GM13977 (cell line): Measurements from ENCODE around the gene HBG2.
A peak's percentile ranks its signal among the peaks of the same experiment; 100 is the strongest.

Source experiments
- DNase-seq: peaks from one replicate; pipeline ENCODE4 v3.0.0; 2012; ENCODE audit warnings: low spot score
- in situ Hi-C: fragments of 300-500 bp; cut with MboI; formaldehyde crosslinking; loops from one replicate; pipeline ENCODE4 v1.12.0; 2022; ENCODE audit warnings: low sequenced_read_pairs, low pct_unique_long_range_greater_than_20kb, mixed read lengths, inconsistent platforms; ENCODE audit not compliant: unreplicated experiment
- TF ChIP-seq, protein P1 (sequence below): IDR thresholded peaks from 2 replicates; pipeline ENCODE4 v1.5.1; 2012; ENCODE audit warnings: mild to moderate bottlenecking, control low read depth; ENCODE audit not compliant: insufficient read depth; ENCODE audit errors: extremely low read depth, missing control alignments

Gene HBG2

DNA sequence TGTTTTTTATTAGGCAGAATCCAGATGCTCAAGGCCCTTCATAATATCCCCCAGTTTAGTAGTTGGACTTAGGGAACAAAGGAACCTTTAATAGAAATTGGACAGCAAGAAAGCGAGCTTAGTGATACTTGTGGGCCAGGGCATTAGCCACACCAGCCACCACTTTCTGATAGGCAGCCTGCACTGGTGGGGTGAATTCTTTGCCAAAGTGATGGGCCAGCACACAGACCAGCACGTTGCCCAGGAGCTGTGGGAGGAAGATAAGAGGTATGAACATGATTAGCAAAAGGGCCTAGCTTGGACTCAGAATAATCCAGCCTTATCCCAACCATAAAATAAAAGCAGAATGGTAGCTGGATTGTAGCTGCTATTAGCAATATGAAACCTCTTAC lies 29.1 kb downstream of the HBG2 start:
- in situ Hi-C loops, result no loop called here
- TF ChIP-seq, protein P1, sequence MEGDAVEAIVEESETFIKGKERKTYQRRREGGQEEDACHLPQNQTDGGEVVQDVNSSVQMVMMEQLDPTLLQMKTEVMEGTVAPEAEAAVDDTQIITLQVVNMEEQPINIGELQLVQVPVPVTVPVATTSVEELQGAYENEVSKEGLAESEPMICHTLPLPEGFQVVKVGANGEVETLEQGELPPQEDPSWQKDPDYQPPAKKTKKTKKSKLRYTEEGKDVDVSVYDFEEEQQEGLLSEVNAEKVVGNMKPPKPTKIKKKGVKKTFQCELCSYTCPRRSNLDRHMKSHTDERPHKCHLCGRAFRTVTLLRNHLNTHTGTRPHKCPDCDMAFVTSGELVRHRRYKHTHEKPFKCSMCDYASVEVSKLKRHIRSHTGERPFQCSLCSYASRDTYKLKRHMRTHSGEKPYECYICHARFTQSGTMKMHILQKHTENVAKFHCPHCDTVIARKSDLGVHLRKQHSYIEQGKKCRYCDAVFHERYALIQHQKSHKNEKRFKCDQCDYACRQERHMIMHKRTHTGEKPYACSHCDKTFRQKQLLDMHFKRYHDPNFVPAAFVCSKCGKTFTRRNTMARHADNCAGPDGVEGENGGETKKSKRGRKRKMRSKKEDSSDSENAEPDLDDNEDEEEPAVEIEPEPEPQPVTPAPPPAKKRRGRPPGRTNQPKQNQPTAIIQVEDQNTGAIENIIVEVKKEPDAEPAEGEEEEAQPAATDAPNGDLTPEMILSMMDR, result no peak
- no peak for DNase-seq

DNA sequence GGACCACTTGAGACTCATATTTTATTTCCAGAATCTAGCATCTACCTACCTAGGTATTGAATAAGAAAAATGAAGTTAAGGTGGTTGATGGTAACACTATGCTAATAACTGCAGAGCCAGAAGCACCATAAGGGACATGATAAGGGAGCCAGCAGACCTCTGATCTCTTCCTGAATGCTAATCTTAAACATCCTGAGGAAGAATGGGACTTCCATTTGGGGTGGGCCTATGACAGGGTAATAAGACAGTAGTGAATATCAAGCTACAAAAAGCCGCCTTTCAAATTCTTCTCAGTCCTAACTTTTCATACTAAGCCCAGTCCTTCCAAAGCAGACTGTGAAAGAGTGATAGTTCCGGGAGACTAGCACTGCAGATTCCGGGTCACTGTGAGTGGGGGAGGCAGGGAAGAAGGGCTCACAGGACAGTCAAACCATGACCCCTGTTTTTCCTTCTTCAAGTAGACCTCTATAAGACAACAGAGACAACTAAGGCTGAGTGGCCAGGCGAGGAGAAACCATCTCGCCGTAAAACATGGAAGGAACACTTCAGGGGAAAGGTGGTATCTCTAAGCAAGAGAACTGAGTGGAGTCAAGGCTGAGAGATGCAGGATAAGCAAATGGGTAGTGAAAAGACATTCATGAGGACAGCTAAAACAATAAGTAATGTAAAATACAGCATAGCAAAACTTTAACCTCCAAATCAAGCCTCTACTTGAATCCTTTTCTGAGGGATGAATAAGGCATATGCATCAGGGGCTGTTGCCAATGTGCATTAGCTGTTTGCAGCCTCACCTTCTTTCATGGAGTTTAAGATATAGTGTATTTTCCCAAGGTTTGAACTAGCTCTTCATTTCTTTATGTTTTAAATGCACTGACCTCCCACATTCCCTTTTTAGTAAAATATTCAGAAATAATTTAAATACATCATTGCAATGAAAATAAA lies 29.8 kb downstream of the HBG2 start:
- in situ Hi-C loops, result no loop called here
- DNase-seq, result no peak
- TF ChIP-seq, protein P1, result no peak

DNA sequence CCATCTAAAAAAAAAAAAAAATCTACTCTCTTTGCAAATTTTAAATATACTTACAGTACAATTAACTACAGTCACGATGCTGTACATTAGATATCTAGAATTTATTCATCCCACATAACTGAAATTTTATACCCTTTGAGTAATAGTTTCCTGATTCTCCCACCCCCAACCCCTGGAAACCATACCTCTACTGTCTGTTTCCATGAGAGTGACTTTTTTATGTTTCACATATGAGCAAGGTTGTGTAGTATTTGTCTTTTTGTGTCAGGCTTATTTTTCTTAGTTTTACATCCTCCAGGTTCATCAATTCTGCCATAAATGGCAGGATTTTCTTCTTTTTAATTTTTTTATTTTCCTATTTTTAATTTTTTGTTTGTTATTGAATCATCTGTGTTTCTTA lies 30.9 kb downstream of the HBG2 start:
- DNase-seq, result no peak
- TF ChIP-seq, protein P1, result no peak
- in situ Hi-C loops, result no loop called here

DNA sequence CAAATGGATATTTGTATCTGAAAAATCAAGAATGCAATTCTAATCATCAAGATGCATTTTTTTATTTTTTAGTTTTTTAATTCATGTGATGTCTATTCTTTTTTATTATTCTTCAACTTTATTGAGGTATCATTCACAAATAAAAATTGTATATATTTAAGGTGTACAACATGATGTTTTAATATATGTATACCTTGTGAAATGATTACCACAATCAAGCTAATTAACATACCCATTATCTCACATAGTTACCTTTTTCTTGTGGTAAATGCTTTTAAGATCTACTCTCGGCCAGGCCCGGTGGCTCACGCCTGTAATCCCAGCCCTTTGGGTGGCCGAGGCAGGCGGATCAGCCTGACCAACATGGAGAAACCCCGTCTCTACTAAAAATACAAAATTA lies 31.4 kb downstream of the HBG2 start:
- DNase-seq, result no peak
- TF ChIP-seq, protein P1, result no peak
- in situ Hi-C loops, result no loop called here

DNA sequence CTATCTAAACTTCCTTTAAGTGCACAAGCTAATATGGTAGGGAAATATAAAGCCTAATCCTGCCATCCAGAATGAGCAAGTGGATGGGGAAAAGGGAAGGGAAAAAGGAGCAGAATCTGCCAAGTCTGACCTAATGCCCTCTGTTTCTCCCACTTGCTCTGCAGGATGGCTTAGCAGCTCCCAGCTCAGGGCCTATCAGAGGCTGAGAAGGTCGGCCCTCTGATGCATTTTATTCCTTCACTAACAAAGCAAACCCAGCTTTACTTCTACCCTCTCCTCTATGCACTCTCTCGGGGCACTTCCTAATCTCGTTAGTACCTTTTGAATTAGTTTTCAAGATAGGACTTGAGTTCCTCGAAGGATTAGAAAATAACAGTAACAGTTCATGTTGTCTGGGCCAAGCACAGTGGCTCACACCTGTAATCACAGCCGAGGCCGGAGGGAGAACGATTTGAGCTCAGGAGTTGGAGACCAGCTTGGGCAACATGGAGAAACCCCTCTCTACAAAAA lies 44.1 kb downstream of the HBG2 start:
- in situ Hi-C loops, result no loop called here
- no peak for DNase-seq
- TF ChIP-seq, protein P1, result no peak

DNA sequence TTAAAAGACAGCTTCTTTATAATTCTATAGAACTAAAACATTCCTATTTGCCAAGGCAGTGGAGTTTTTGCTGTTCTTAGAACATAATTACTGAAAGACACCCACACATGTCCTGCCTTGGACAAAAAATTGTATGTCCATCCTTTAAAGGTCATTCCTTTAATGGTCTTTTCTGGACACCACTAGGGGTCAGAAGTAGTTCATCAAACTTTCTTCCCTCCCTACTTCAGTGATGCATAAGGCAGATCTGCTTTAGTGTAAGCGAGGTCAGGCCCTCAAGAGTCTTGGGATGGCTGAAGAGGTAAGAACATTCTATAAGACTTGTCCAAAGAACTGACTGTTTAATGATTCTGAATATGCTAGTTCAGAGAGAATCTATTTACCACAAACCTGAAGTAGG lies 49.8 kb downstream of the HBG2 start:
- in situ Hi-C loops, result loop anchor here (10.0 kb wide), 1 partner anchor 170 kb away; no protein-coding TSS in a partner anchor
- DNase-seq, result peak; percentile 38
- TF ChIP-seq, protein P1, result peak; percentile 54
